ENCODE measurements around the gene BICRAL. TPM values are rescaled to one million over a fixed set of nuclear protein-coding genes. Genes with fewer than 3 reads are reported as not detected.
"Not testable (repeated sequence)": the region's sequence is repeated elsewhere in the genome, so short reads cannot be mapped to it uniquely, and the experiment has no call there.

BICRAL gene
- total and polyA plus RNA-seq, 2 experiments from 2014 or later = 2.5 to 5.4 TPM

GRCh38 chr6:42805297-42805861 is 23.5 kb downstream of the BICRAL start:
- H3K4me3 ChIP-seq = no peak overlapping the region
- H3K9me3 ChIP-seq (ENCODE audit: low read depth) = no peaks in the 10 kb centered on the region
- peaks cover 57% of the 10 kb centered on the region for H3K79me2 ChIP-seq (ENCODE audit: insufficient read depth)
- no peak overlapping the region for H2AFZ ChIP-seq
- peaks cover 6% of the 10 kb centered on the region; the same call in 1 of the 2 replicates for H3F3A ChIP-seq (ENCODE audit: insufficient read depth)
- peaks cover 14% of the 10 kb centered on the region for H3K4me1 ChIP-seq (ENCODE audit: insufficient read depth)
- no peak overlapping the region for H3K27ac ChIP-seq
- no peak overlapping the region for H3K9ac ChIP-seq
- H3K9me2 ChIP-seq (ENCODE audit: insufficient read depth) = no peaks in the 10 kb centered on the region
- H3K4me2 ChIP-seq (ENCODE audit: unreplicated experiment) = no peak overlapping the region
- H4K20me1 ChIP-seq (ENCODE audit: insufficient read depth) = no peaks in the 10 kb centered on the region
- DNase-seq = no peak
- H3K36me3 ChIP-seq (ENCODE audit: low read depth) = no peaks in the 10 kb centered on the region
- in situ Hi-C loops (cut with MboI) = no loop called here
- WGBS, 2 experiments (ENCODE audit: low coverage in 1 of 2, low lambda C conversion rate in 2 of 2, missing lambda C conversion rate in 2 of 2) = 98 to 100% methylated on average over 7 of the region's 7 CpGs
- no peaks in the 10 kb centered on the region for H3K27me3 ChIP-seq (replicated peaks; ENCODE audit: insufficient read depth)
- no peak for TF ChIP-seq EZH2 (IDR thresholded peaks at IDR 0.05; ENCODE audit: insufficient read depth, poor library complexity, severe bottlenecking)
- no peak for TF ChIP-seq EZH2phosphoT487 (IDR thresholded peaks at IDR 0.05; ENCODE audit: insufficient read depth, low read depth)

DNA sequence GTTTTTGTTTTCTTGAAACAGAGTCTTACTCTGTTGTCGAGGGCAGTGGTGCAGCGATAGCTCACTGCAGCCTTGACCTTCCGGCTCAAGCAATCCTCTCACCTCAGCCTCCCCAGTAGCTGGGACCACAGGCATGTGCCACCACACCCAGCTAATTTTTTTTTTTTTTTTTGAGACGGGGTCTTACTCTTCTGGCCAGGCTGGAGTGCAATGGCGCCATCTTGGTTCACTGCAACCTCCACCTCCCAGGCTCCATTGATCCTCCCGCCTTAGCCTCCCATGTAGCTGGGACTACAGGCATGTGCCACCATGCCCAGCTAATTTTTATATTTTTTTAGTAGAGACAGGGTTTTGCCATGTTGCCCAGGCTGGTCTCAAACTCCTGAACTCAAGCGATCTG is 24.5 kb downstream of the BICRAL start:
- WGBS, 2 experiments (ENCODE audit: low coverage in 1 of 2, low lambda C conversion rate in 2 of 2, missing lambda C conversion rate in 2 of 2) = 97 to 99% methylated on average over 7 of the region's 7 CpGs
- H3K4me3 ChIP-seq; H3K27me3 ChIP-seq (replicated peaks; ENCODE audit: insufficient read depth); H3F3A ChIP-seq (ENCODE audit: insufficient read depth); H2AFZ ChIP-seq; H3K9ac ChIP-seq; H4K20me1 ChIP-seq (ENCODE audit: insufficient read depth); H3K9me3 ChIP-seq (ENCODE audit: low read depth); H3K27ac ChIP-seq; in situ Hi-C loops (cut with MboI); H3K9me2 ChIP-seq (ENCODE audit: insufficient read depth); DNase-seq; H3K4me2 ChIP-seq (ENCODE audit: unreplicated experiment); H3K4me1 ChIP-seq (ENCODE audit: insufficient read depth); H3K36me3 ChIP-seq (ENCODE audit: low read depth): not testable (repeated sequence)
- peaks cover 57% of the 10 kb centered on the region for H3K79me2 ChIP-seq (ENCODE audit: insufficient read depth)

DNA sequence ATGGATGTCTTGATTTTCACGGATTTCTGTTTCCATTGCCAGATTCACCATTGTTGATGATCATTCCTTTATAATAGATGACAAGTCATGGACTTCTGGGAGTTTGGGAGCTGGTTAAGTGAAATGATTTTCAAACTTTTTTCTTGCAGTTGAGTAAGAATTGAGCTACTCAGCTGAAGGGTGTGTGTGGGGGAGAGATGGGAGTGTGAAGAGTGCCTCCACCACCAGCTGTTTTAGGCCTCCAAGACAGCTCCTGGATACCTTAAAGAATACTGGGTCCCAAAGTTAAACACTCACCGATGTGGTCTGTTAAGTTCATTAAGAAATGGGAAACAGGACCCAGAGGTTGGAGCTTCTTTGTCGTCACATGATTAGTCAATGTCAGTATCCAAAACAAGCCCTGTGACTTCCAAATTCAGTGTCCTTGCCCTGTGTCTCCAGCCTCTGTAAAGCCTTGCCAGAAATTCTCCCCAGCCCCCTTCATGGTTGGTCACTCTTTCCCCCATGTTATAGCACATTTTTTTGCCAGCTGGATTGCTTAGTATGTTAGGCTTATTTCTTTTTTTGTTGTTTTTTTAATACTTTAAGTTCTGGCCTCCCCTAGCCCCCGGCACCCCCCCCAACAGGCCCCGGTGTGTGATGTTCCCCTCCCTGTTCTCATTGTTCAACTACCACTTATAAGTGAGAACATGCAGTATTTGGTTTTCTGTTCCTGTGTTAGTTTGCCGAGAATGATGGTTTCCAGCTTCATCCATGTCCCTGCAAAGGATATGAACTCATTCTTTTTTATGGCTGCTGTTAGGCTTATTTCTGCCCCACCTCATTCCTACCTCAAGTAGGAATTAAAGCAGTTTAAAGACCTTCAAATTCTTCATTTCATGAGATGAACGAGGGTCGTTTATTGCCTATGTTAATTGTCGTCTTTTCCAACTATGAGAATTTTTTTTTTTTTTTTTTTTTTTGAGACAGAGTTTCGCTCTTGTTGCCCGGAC is 26.9 kb downstream of the BICRAL start:
- Histone ChIP-seq H3F3A (ENCODE audit: insufficient read depth) (no peaks in the 10 kb centered on the region), H3K9me2 (ENCODE audit: insufficient read depth) (no peaks in the 10 kb centered on the region), H3K4me1 (ENCODE audit: insufficient read depth) (peaks cover 7% of the 10 kb centered on the region; the same call in 1 of the 2 replicates), H3K9me3 (ENCODE audit: low read depth) (no peaks in the 10 kb centered on the region), H3K4me3 (no peak overlapping the region), H2AFZ (no peak overlapping the region), H3K4me2 (ENCODE audit: unreplicated experiment) (no peak overlapping the region), H3K27ac (no peak overlapping the region), H3K9ac (no peak overlapping the region), H3K36me3 (ENCODE audit: low read depth) (no peaks in the 10 kb centered on the region), H3K79me2 (ENCODE audit: insufficient read depth) (peaks cover 33% of the 10 kb centered on the region), H3K27me3 (replicated peaks; ENCODE audit: insufficient read depth) (no peaks in the 10 kb centered on the region), H4K20me1 (ENCODE audit: insufficient read depth) (no peaks in the 10 kb centered on the region)
- DNase-seq = peak; percentile 14
- in situ Hi-C loops (cut with MboI) = no loop called here
- 38 to 40% methylated on average over 11 of the region's 11 CpGs for WGBS, 2 experiments (ENCODE audit: low coverage in 1 of 2, low lambda C conversion rate in 2 of 2, missing lambda C conversion rate in 2 of 2)
- TF ChIP-seq EZH2phosphoT487 (IDR thresholded peaks at IDR 0.05; ENCODE audit: insufficient read depth, low read depth) (no peak), EZH2 (IDR thresholded peaks at IDR 0.05; ENCODE audit: insufficient read depth, poor library complexity, severe bottlenecking) (no peak)

DNA sequence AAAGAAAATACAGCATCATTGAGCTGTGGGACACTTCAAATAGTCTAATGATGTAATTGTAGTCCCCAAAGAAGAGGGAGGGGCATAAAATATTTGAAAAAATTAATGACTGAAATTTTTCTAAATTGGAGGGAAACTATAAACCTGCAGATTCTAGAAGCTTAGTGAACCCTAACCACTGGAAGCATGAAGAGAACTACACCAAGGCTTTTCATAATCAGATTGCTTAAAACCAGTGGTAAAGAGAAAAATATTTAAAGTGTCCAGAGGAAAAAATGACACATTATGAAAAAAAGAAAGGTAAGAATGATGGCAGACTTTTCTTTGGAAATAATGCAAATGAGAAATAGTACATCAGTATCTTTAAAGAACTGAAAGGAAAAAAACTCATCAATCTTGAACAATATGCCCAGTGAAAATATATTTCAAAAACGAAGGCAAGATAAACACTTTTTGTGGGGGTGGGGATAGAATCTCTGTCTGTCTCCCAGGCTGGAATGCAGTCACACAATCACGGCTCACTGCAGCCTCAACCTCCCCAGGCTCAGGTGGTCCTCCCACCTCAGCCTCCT is 31.3 kb downstream of the BICRAL start:
- no peaks in the 10 kb centered on the region for H3K9me2 ChIP-seq (ENCODE audit: insufficient read depth)
- H3F3A ChIP-seq (ENCODE audit: insufficient read depth) = no peaks in the 10 kb centered on the region
- TF ChIP-seq EZH2 (IDR thresholded peaks at IDR 0.05; ENCODE audit: insufficient read depth, poor library complexity, severe bottlenecking) (no peak), EZH2phosphoT487 (IDR thresholded peaks at IDR 0.05; ENCODE audit: insufficient read depth, low read depth) (no peak)
- H3K4me1 ChIP-seq (ENCODE audit: insufficient read depth) = peaks cover 7% of the 10 kb centered on the region; the same call in 1 of the 2 replicates
- no peak overlapping the region for H3K4me2 ChIP-seq (ENCODE audit: unreplicated experiment)
- no peak overlapping the region for H3K4me3 ChIP-seq
- no peak overlapping the region for H2AFZ ChIP-seq
- 0 out of 2 replicates have a peak, but pooled peaks cover 7% of the 10 kb centered on the region for H3K79me2 ChIP-seq (ENCODE audit: insufficient read depth)
- no peak overlapping the region for H3K27ac ChIP-seq
- H3K9me3 ChIP-seq (ENCODE audit: low read depth) = no peaks in the 10 kb centered on the region
- 51 to 62% methylated on average over 2 of the region's 2 CpGs for WGBS, 2 experiments (ENCODE audit: low coverage in 1 of 2, low lambda C conversion rate in 2 of 2, missing lambda C conversion rate in 2 of 2)
- no peak for DNase-seq
- H3K27me3 ChIP-seq (replicated peaks; ENCODE audit: insufficient read depth) = no peaks in the 10 kb centered on the region
- in situ Hi-C loops (cut with MboI) = no loop called here
- no peak overlapping the region for H3K9ac ChIP-seq
- H3K36me3 ChIP-seq (ENCODE audit: low read depth) = no peaks in the 10 kb centered on the region
- H4K20me1 ChIP-seq (ENCODE audit: insufficient read depth) = no peaks in the 10 kb centered on the region
